Hepatocyte (in vitro differentiated cells): Measurements from ENCODE around the gene CEP164. TPM values are rescaled to one million over a fixed set of nuclear protein-coding genes. Genes with fewer than 3 reads are reported as not detected.

Experiments used
- DNase-seq: peaks from one replicate; pipeline ENCODE4 v3.0.0-alpha.2; 2016; ENCODE audit warnings: low spot score
- H2AFZ ChIP-seq: fragments of 200-600 bp; sonication (generic); 2 replicates; pipeline ENCODE4 v1.6.0; 2016; ENCODE audit warnings: antibody characterized with exemption, mild to moderate bottlenecking
- H3K27ac ChIP-seq: fragments of 200-600 bp; sonication (generic); 2 replicates; pipeline ENCODE4 v1.5.1; 2016; ENCODE audit warnings: mild to moderate bottlenecking
- H3K27me3 ChIP-seq: fragments of 200-600 bp; sonication (generic); 2 replicates; pipeline ENCODE4 v1.6.1; 2016
- H3K36me3 ChIP-seq: fragments of 200-600 bp; sonication (generic); replicated peaks from 2 replicates; pipeline ENCODE4 v1.5.1; 2016; ENCODE audit warnings: low read depth; ENCODE audit not compliant: insufficient read depth
- H3K4me1 ChIP-seq: fragments of 200-600 bp; sonication (generic); 2 replicates; pipeline ENCODE4 v1.5.1; 2016; ENCODE audit warnings: mild to moderate bottlenecking, moderate library complexity; ENCODE audit not compliant: insufficient read depth
- H3K4me2 ChIP-seq: fragments of 200-600 bp; sonication (generic); 2 replicates; pipeline ENCODE4 v1.6.0; 2016
- H3K4me3 ChIP-seq: fragments of 200-600 bp; sonication (generic); 2 replicates; pipeline ENCODE4 v1.5.1; 2016; ENCODE audit warnings: mild to moderate bottlenecking
- H3K79me2 ChIP-seq: fragments of 200-600 bp; sonication (generic); 2 replicates; pipeline ENCODE4 v1.6.0; 2017; ENCODE audit warnings: mild to moderate bottlenecking
- H3K9me2 ChIP-seq: fragments of 200-600 bp; sonication (generic); replicated peaks from 2 replicates; pipeline ENCODE4 v1.6.0; 2017; ENCODE audit warnings: mild to moderate bottlenecking; ENCODE audit not compliant: insufficient read depth
- H3K9me3 ChIP-seq: fragments of 200-600 bp; sonication (generic); 2 replicates; pipeline ENCODE4 v1.5.1; 2016; ENCODE audit warnings: low read depth, mild to moderate bottlenecking
- H4K20me1 ChIP-seq: fragments of 200-600 bp; sonication (generic); 2 replicates; pipeline ENCODE4 v1.6.0; 2016; ENCODE audit warnings: mild to moderate bottlenecking; ENCODE audit not compliant: insufficient read depth, poor library complexity, severe bottlenecking
- CTCF ChIP-seq: fragments of 200-600 bp; sonication (generic); IDR thresholded peaks from 2 replicates; pipeline ENCODE4 v1.5.1; 2016; ENCODE audit warnings: antibody characterized with exemption, mild to moderate bottlenecking; ENCODE audit not compliant: poor library complexity
- EZH2 ChIP-seq: fragments of 200-600 bp; sonication (generic); IDR thresholded peaks from 2 replicates; pipeline ENCODE4 v1.6.1; 2016; ENCODE audit warnings: antibody characterized with exemption, mild to moderate bottlenecking, borderline replicate concordance
- EZH2phosphoT487 ChIP-seq: fragments of 200-600 bp; sonication (generic); IDR thresholded peaks from one replicate; pipeline ENCODE4 v1.6.1; 2018; ENCODE audit warnings: antibody characterized with exemption, mild to moderate bottlenecking, low read depth, moderate library complexity; ENCODE audit not compliant: unreplicated experiment, severe bottlenecking
- WGBS: methylation state at CpG from one replicate; pipeline ENCODE4 v1.1.6; 2016; ENCODE audit warnings: low lambda C conversion rate; ENCODE audit errors: missing lambda C conversion rate; 5-methylcytosine and 5-hydroxymethylcytosine counted together
- polyA plus RNA-seq: library from polyadenylated mRNA; unstranded; fragments of >200 nt; fragmentation: Nextera tagmentation; extraction: Ambion mirVana; gene quantifications from 2 replicates; pipeline ENCODE4 v1.2.1, GENCODE V29; 2016
- total RNA-seq: library from RNA; depleted of rRNA; stranded (reverse); fragments of >200 nt; gene quantifications from 2 replicates; pipeline ENCODE4 v1.2.3, GENCODE V29; 2014

Gene CEP164
- total and polyA plus RNA-seq, 2 experiments from 2014 or later, result 18.3 to 19.9 TPM

GRCh38 chr11:117459123-117459978 lies 131.7 kb downstream of the CEP164 start:
- no peaks in the 10 kb centered on the region for H3K36me3 ChIP-seq
- H3K4me3 ChIP-seq, result no peak overlapping the region
- no peaks in the 10 kb centered on the region for H3K9me2 ChIP-seq
- DNase-seq, result no peak
- no peaks in the 10 kb centered on the region for H3K79me2 ChIP-seq
- 85% methylated on average over 16 of the region's 16 CpGs for WGBS
- no peaks in the 10 kb centered on the region for H4K20me1 ChIP-seq
- no peaks in the 10 kb centered on the region for H3K4me1 ChIP-seq
- no peaks in the 10 kb centered on the region for H3K27me3 ChIP-seq
- H3K4me2 ChIP-seq, result no peak overlapping the region
- H3K9me3 ChIP-seq, result no peaks in the 10 kb centered on the region
- no peak overlapping the region for H2AFZ ChIP-seq
- no peak overlapping the region for H3K27ac ChIP-seq
- no peak for TF ChIP-seq CTCF
- TF ChIP-seq EZH2phosphoT487, result no peak
- TF ChIP-seq EZH2, result no peak

GRCh38 chr11:117459979-117460300 lies 132.3 kb downstream of the CEP164 start:
- Histone ChIP-seq H2AFZ (no peak overlapping the region), H3K36me3 (no peaks in the 10 kb centered on the region), H3K9me2 (no peaks in the 10 kb centered on the region), H3K4me2 (no peak overlapping the region), H3K27ac (no peak overlapping the region), H3K9me3 (no peaks in the 10 kb centered on the region), H3K4me1 (no peaks in the 10 kb centered on the region), H3K79me2 (no peaks in the 10 kb centered on the region), H4K20me1 (no peaks in the 10 kb centered on the region), H3K27me3 (no peaks in the 10 kb centered on the region), H3K4me3 (no peak overlapping the region)
- TF ChIP-seq CTCF (no peak), EZH2phosphoT487 (no peak), EZH2 (no peak)
- 92% methylated on average over 5 of the region's 5 CpGs for WGBS
- no peak for DNase-seq

GRCh38 chr11:117461396-117462182 lies 133.9 kb downstream of the CEP164 start:
- Histone ChIP-seq H3K9me2 (no peaks in the 10 kb centered on the region), H3K27me3 (no peaks in the 10 kb centered on the region), H3K27ac (no peak overlapping the region), H2AFZ (no peak overlapping the region), H3K79me2 (no peaks in the 10 kb centered on the region), H3K4me2 (no peak overlapping the region), H3K9me3 (no peaks in the 10 kb centered on the region), H3K4me1 (no peaks in the 10 kb centered on the region), H3K4me3 (no peak overlapping the region), H3K36me3 (no peaks in the 10 kb centered on the region), H4K20me1 (no peaks in the 10 kb centered on the region)
- no peak for DNase-seq
- TF ChIP-seq CTCF (no peak), EZH2phosphoT487 (no peak), EZH2 (no peak)
- WGBS, result 91% methylated on average over 15 of the region's 16 CpGs
